Ovary (tissue), 9 donors: ENCODE data around the gene MIAT. TPM values are rescaled to one million over a fixed set of nuclear protein-coding genes. Genes with fewer than 3 reads are reported as not detected.

ENCODE experiments used
- DNase-seq, 5 donors: peaks; one replicate each; pipeline ENCODE4 v3.0.0-alpha.2; 2019 to 2020
- H3K27ac ChIP-seq, 2 donors: fragments of 200-600 bp; one replicate each; pipeline versions ENCODE4 v1.5.1 to v1.8.0; 2019 to 2022
- H3K27me3 ChIP-seq: fragments of 200-600 bp; one replicate; pipeline ENCODE4 v1.8.0; 2022
- H3K36me3 ChIP-seq: fragments of 200-600 bp; sonication (generic); one replicate; pipeline ENCODE4 v1.5.1; 2019
- H3K4me1 ChIP-seq: one replicate; pipeline ENCODE4 v1.8.1; 2013; ENCODE audit warnings: mild to moderate bottlenecking, moderate library complexity; ENCODE audit not compliant: insufficient read depth
- H3K4me3 ChIP-seq: fragments of 200-600 bp; sonication (generic); one replicate; pipeline ENCODE4 v1.5.1; 2017
- H3K9me3 ChIP-seq, 2 donors: fragments of 200-600 bp in 1 of 2; sonication (generic) in 1 of 2; one replicate each; pipeline versions ENCODE4 v1.5.1 to v1.8.1; 2013 to 2019; ENCODE audit warnings: mild to moderate bottlenecking in 1 of 2, moderate library complexity in 1 of 2
- EP300 ChIP-seq: sonication (generic); formaldehyde crosslinking; IDR thresholded peaks from one replicate; pipeline ENCODE4 v1.6.1; 2017; ENCODE audit warnings: antibody characterized with exemption
- POLR2A ChIP-seq: fragments of 450-650 bp; IDR thresholded peaks from one replicate; pipeline ENCODE4 v1.6.1; 2017; ENCODE audit warnings: antibody characterized with exemption, mild to moderate bottlenecking, moderate library complexity
- WGBS, 3 donors: extraction: QIAGEN DNeasy Blood & Tissue Kit in 1 of 3; methylation state at CpG; one replicate each; pipeline versions ENCODE4 v1.1.5 to v1.1.7; 2013 to 2017; 5-methylcytosine and 5-hydroxymethylcytosine counted together
- intact Hi-C, 4 donors: fragments of 100-400 bp; cut with DNase I; formaldehyde crosslinking; loops; one replicate each; pipeline versions ENCODE4 v1.11.0 to v1.15.1; 2022 to 2023
- polyA plus RNA-seq, 2 donors: library from polyadenylated mRNA; stranded (reverse); fragments of 200-250 nt in 1 of 2; fragments of 350-450 nt in 1 of 2; fragmentation: Illumina TruSeq in 1 of 2; extraction: RNeasy Lipid Tissue Mini Kit (QIAGEN cat#74804) in 1 of 2; gene quantifications; one replicate each; pipeline ENCODE4 v1.2.3, GENCODE V29; 2013 to 2014
- total RNA-seq, 7 donors: library from RNA; depleted of rRNA in 2 of 7; stranded (reverse); fragments of >200 nt in 2 of 7; fragmentation: NEBNext Ultra II Directional in 3 of 7; extraction: Animal tissue kit (Norgen Biotek cat#: 25700) in 3 of 7; gene quantifications; one replicate each; pipeline versions ENCODE4 v1.1.0 to v1.2.4, GENCODE V29; 2016 to 2023
- TF ChIP-seq, protein P1 (sequence below), 3 donors: fragments of 450-650 bp in 2 of 3; fragments of 200-600 bp in 1 of 3; IDR thresholded peaks; one replicate each; pipeline versions ENCODE4 v1.5.1 to v1.8.0; 2016 to 2022; ENCODE audit warnings: antibody characterized with exemption in 3 of 3, mild to moderate bottlenecking in 1 of 3
- donor health status: DM: no; HTN: no; CAD: no; lungs with moderate emphysema.
- donor health status: DM: no; HTN: no; CAD: no.
- donor health status: Bipolar disorder and iron deficiency.
- donor health status: DM: yes; HTN: yes; CAD: no.
- donor health status: DM: no; HTN: no; CAD: no.
- donor health status: DM: yes; HTN: yes; CAD: no.

Gene MIAT
- total and polyA plus RNA-seq, 9 donors = 0.15 to 0.97 (median 0.56) TPM

GRCh38 chr22:26713823-26714449 is 56.5 kb downstream of the MIAT start:
- H3K36me3 ChIP-seq = no peaks in the 10 kb centered on the region
- no peaks in the 10 kb centered on the region for H3K9me3 ChIP-seq
- H3K27ac ChIP-seq = no peak overlapping the region
- H3K4me3 ChIP-seq = no peak overlapping the region
- TF ChIP-seq, protein P1, sequence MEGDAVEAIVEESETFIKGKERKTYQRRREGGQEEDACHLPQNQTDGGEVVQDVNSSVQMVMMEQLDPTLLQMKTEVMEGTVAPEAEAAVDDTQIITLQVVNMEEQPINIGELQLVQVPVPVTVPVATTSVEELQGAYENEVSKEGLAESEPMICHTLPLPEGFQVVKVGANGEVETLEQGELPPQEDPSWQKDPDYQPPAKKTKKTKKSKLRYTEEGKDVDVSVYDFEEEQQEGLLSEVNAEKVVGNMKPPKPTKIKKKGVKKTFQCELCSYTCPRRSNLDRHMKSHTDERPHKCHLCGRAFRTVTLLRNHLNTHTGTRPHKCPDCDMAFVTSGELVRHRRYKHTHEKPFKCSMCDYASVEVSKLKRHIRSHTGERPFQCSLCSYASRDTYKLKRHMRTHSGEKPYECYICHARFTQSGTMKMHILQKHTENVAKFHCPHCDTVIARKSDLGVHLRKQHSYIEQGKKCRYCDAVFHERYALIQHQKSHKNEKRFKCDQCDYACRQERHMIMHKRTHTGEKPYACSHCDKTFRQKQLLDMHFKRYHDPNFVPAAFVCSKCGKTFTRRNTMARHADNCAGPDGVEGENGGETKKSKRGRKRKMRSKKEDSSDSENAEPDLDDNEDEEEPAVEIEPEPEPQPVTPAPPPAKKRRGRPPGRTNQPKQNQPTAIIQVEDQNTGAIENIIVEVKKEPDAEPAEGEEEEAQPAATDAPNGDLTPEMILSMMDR (IDR thresholded peaks at IDR 0.05) = no peak
- TF ChIP-seq EP300 = no peak
- TF ChIP-seq POLR2A = no peak
- H3K4me1 ChIP-seq = peaks cover 2% of the 10 kb centered on the region
- no peaks in the 10 kb centered on the region for H3K27me3 ChIP-seq
- 22 to 32% (median 30%) methylated on average over 12 of the region's 12 CpGs for WGBS, 3 donors
- intact Hi-C loops = no loop called here
- DNase-seq = peak in 1 of 5 donors; percentile 22

DNA sequence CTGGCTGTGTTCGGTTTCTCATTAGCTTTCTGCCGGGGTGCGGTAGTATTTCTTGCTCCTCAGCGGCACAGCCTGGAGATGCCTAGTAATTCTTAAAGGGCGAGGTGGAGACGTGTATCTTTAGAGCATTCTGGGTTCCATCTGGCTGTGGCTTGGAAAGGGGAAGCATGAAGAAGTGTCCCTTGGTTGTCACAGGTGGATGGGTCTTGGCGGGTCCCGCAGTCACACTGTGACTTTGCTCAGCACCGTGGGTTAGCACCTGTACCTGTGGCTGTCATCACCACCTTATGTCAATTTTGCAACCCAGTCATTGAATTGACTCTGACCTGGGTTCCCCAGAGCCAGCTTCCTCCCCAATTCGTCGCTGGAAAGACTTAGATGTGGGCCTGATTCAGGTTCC is 57.6 kb downstream of the MIAT start:
- no peak overlapping the region for H3K4me3 ChIP-seq
- peaks cover 2% of the 10 kb centered on the region for H3K4me1 ChIP-seq
- no peaks in the 10 kb centered on the region for H3K9me3 ChIP-seq
- H3K36me3 ChIP-seq = no peaks in the 10 kb centered on the region
- no peak for DNase-seq
- whole genome bisulfite sequencing, 3 donors = 75 to 80% (median 78%) methylated on average over 11 of the region's 11 CpGs
- no peaks in the 10 kb centered on the region for H3K27me3 ChIP-seq
- no peak overlapping the region for H3K27ac ChIP-seq
- no peak for TF ChIP-seq POLR2A
- TF ChIP-seq, protein P1 (IDR thresholded peaks at IDR 0.05) = no peak
- TF ChIP-seq EP300 = no peak
- intact Hi-C loops = no loop called here

DNA sequence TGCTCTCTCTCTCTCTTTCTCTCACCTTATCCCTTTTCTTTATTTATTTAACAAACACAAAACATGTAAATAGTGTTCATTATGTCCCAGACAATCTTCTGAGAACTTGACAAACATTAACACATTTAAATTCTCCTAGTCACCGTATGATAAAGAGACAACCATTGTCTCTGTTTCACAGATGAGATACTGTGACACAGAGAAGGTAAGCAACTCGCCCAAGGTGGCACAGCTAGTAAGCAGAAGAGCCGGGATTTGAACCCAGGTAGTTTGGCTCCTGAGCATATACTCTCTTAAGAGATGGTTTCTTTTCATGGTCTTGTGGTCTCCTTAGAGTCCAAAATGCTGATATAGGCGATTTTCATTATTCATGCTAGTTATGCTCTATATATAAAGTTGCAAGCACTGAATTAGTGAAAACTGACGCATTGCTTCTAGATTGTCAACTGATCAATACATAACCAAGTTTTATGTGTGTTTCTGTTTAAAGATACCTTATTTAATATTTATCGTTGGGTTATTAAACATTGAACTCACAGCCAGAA is 58.1 kb downstream of the MIAT start:
- no peak for TF ChIP-seq EP300
- TF ChIP-seq POLR2A = no peak
- TF ChIP-seq, protein P1 (IDR thresholded peaks at IDR 0.05) = no peak
- H3K4me3 ChIP-seq = no peak overlapping the region
- intact Hi-C loops = no loop called here
- WGBS, 3 donors = 91 to 94% (median 94%) methylated on average over 6 of the region's 6 CpGs
- DNase-seq = no peak
- no peaks in the 10 kb centered on the region for H3K36me3 ChIP-seq
- no peaks in the 10 kb centered on the region for H3K9me3 ChIP-seq
- no peak overlapping the region for H3K27ac ChIP-seq
- no peaks in the 10 kb centered on the region for H3K27me3 ChIP-seq
- H3K4me1 ChIP-seq = peaks cover 2% of the 10 kb centered on the region

DNA sequence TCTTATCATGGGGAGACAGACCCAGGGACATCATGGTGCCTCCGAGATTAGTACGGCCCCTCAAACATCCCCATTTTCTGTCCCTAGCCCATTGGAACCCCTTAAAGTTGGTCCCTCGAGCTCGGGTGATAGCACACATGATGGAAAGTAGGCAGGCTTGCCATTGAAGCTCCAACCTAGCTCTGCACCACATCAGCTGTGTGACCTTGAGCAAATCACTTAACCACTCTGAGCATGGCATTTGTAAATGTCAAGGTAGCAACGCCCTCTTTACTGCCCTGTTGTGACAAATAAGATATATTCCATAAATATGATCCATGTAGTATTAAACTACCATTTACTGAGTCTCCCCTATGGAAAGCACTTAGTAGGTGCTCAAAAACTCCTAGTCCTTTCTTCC is 61.1 kb downstream of the MIAT start:
- no peak overlapping the region for H3K4me3 ChIP-seq
- H3K27me3 ChIP-seq = no peaks in the 10 kb centered on the region
- H3K9me3 ChIP-seq = no peaks in the 10 kb centered on the region
- TF ChIP-seq, protein P1 (IDR thresholded peaks at IDR 0.05) = no peak
- no peak for TF ChIP-seq EP300
- TF ChIP-seq POLR2A = no peak
- 96 to 98% (median 98%) methylated on average over 5 of the region's 5 CpGs for WGBS, 3 donors
- intact Hi-C loops = no loop called here
- H3K4me1 ChIP-seq = peaks cover 2% of the 10 kb centered on the region
- H3K27ac ChIP-seq = no peak overlapping the region
- no peak for DNase-seq
- H3K36me3 ChIP-seq = no peaks in the 10 kb centered on the region
